Stimulated activated naive B cell treated with anti-CD40 and anti-IgM and Interleukin-4, amounts not matched to agents 10 μg/mL and 1 μg/mL and 100 μg/mL, for 72 hours (primary cell): Measurements from ENCODE around the gene RCC1.
"Not testable (repeated sequence)": the region's sequence is repeated elsewhere in the genome, so short reads cannot be mapped to it uniquely, and the experiment has no call there.

Experiments
- ATAC-seq, 2 donors: fragments of 150-1000 bp; cut with Tn5 transposase; replicated peaks; 2 replicates each; pipeline ENCODE4 v1.10.0; 2021; ENCODE audit warnings: moderate library complexity in 1 of 2
- DNase-seq: peaks from one replicate; pipeline ENCODE4 v3.0.0; 2021
- H3K27ac Mint-ChIP-seq: one replicate; pipeline ENCODE4 v1.8.0; 2022; ENCODE audit warnings: mild to moderate bottlenecking, mixed read lengths
- H3K27me3 Mint-ChIP-seq, 2 donors: one replicate each; pipeline ENCODE4 v1.8.0; 2022; ENCODE audit warnings: mixed read lengths in 2 of 2
- H3K36me3 Mint-ChIP-seq, 2 donors: one replicate each; pipeline ENCODE4 v1.8.0; 2022; ENCODE audit warnings: mixed read lengths in 2 of 2, mild to moderate bottlenecking in 1 of 2
- H3K4me1 Mint-ChIP-seq, 2 donors: one replicate each; pipeline ENCODE4 v1.8.0; 2022; ENCODE audit warnings: mixed read lengths in 2 of 2, mild to moderate bottlenecking in 1 of 2
- H3K4me3 Mint-ChIP-seq, 2 donors: one replicate each; pipeline ENCODE4 v1.8.0; 2022; ENCODE audit warnings: mild to moderate bottlenecking in 2 of 2, mixed read lengths in 2 of 2, moderate library complexity in 1 of 2
- H3K9me3 Mint-ChIP-seq, 2 donors: one replicate each; pipeline ENCODE4 v1.8.0; 2022; ENCODE audit warnings: mixed read lengths in 2 of 2, mild to moderate bottlenecking in 1 of 2

RCC1 gene

DNA sequence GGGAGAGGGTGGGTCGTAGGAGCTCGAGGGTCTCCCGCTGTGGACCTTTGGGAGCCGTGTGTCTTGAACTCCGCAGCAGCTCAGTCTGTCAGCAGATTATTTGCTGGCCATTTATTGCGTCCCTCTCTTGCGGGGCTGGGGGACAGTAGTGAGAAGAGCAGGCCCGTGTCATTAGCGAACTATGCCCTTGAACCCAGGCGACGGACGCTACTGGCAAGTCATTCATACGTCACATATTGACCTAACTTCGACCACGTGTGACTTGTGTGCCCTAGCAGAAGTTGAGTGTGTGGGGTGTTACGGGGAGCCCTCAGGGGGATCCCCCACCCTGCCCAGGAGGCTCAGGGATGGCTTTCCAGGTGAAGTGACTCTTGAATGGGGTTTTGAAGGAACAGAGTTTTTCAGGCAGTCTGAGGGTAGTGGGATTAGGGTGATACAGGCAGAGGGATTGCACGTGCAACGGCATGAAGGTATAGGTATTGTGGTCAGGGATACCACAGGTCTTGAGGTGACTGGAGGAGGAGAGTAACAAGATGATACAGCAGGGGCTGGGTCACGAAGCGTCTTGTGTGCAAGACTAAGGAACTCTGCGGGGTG lies 13.0 kb downstream of the RCC1 start:
- no peaks in the 10 kb centered on the region for H3K9me3 Mint-ChIP-seq
- H3K27ac Mint-ChIP-seq: peak overlapping the region; percentile 68
- H3K4me3 Mint-ChIP-seq: peak overlapping the region; percentile 88 to 99
- peaks cover 40% of the 10 kb centered on the region in 2 donors for H3K36me3 Mint-ChIP-seq
- ATAC-seq: peak; percentile 51 to 54
- no peaks in the 10 kb centered on the region for H3K27me3 Mint-ChIP-seq
- DNase-seq: no peak
- peaks cover 21 to 51% of the 10 kb centered on the region in 2 donors for H3K4me1 Mint-ChIP-seq

DNA sequence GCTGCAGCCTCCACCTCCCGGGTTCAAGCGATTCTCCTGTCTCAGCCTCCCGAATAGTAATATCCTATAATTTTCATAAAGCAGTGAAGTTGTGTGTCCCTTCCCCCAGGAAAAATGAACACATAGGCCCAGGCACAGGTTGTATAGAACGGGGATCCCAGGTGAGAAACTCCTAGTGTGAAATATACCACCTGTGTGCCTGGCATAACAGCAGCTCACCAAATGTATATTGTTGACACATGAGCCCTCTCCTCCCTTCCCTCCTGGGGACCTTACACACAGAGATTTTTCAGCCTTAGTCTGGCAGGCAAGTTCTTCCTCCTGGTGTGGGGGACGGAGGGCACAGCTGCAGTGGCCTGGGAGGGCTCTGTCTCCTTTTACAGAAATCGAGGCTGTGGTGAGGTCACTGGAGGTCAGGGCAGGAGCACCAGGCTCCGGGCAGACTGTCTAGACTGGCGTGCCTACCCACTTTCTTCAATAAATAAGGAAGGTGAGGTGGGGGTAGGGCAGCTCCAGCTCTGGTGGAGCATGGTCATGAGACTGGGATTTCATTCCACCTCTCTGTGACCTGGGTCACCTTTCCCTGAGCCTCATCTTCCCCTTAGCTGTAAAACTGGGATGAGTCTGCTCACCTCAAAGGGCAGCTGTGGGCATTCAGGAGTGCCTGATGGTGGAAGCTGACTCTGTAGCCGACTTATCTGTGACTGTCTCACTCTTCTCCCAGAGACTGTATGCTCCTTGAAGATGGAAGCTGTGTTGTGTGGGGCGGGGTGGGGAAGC lies 14.3 kb downstream of the RCC1 start:
- peaks cover 21 to 46% of the 10 kb centered on the region in 2 donors for H3K4me1 Mint-ChIP-seq
- H3K4me3 Mint-ChIP-seq: peak overlapping the region in 1 of 2 donors; percentile 30
- peak overlapping the region; percentile 43 for H3K27ac Mint-ChIP-seq
- ATAC-seq (no peak), DNase-seq (no peak)
- no peaks in the 10 kb centered on the region for H3K27me3 Mint-ChIP-seq
- H3K9me3 Mint-ChIP-seq: no peaks in the 10 kb centered on the region
- peaks cover 38 to 43% of the 10 kb centered on the region in 2 donors for H3K36me3 Mint-ChIP-seq

DNA sequence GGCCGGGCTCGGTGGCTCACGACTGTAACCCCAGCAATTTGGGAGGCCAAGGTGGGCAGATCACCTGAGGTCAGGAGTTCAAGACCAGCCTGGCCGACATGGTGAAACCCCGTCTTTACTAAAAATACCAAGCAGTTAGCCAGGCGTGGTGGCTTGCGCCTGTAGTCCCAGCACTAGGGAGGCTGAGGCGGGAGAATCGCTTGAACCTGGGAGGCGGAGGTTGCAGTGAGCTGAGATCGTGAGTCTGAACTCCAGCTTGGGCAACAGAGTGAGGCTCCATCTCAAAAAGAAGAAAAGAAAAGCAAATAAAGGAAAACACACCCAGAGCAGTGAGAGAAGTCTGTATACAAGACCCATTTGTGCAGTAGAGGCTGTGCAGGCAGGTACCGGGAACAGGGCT lies 15.0 kb downstream of the RCC1 start:
- Mint-ChIP-seq H3K4me1 (peaks cover 21 to 45% of the 10 kb centered on the region in 2 donors), H3K36me3 (peaks cover 36 to 42% of the 10 kb centered on the region in 2 donors), H3K4me3 (peak overlapping the region in 1 of 2 donors; percentile 32)
- not testable (repeated sequence) for H3K9me3 Mint-ChIP-seq, ATAC-seq, DNase-seq, H3K27ac Mint-ChIP-seq, H3K27me3 Mint-ChIP-seq

DNA sequence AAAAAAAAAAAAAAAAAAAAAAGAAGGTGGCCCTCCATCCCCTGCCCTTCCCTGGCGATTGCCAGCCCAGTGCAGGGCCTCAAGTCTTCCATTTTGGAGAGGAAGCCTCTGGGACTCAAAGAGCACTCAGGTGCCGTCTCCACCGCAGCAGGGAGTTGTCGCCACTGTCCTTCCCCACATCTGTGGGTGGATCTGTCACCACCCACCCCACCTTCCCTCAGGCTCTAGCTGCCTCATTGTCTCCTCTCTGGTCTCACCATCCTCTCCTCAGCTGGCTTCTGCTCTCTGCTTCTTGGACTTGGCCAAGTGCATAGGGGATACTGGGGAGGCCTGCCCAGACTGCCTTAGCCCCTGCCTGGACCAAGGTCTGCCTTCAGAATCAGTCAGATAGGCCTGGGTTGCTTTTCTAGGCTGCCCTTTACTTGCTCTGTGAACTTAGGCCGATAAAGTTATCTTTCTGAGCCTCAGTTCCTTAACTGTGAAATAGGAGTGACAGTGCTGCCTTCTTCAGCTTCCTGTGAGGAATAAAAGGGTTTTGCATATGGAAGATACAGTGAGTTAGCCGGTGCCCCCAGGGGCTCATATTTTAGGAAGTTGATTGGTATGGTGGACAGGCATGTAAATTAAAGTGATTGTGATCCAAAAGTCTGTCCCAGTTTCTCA lies 15.8 kb downstream of the RCC1 start:
- Mint-ChIP-seq H3K9me3 (no peaks in the 10 kb centered on the region), H3K4me1 (peaks cover 21 to 45% of the 10 kb centered on the region in 2 donors), H3K27me3 (no peaks in the 10 kb centered on the region), H3K36me3 (peaks cover 42 to 45% of the 10 kb centered on the region in 2 donors), H3K27ac (peak overlapping the region; percentile 14), H3K4me3 (no peak overlapping the region)
- DNase-seq (no peak), ATAC-seq (no peak)

DNA sequence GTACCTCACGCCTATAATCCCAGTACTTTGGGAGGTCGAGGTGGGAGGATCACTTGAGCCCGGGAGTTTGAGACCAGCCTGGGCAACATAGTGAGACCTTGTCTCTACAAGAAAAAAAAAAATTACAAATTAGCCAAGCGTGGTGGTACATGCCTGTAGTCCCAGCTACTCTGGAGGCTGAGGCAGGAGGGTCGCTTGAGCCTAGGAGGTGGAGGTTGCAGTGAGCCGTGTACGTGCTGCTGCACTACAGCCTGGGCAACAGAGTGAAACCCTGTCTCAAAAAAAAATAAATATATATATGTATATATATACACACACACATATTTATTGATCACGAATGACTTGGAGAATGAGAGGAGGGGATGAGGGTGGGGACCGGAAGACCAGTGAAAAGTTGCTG lies 16.7 kb downstream of the RCC1 start:
- H3K9me3 Mint-ChIP-seq, H3K27ac Mint-ChIP-seq, ATAC-seq, DNase-seq, H3K27me3 Mint-ChIP-seq, H3K4me3 Mint-ChIP-seq: not testable (repeated sequence)
- Mint-ChIP-seq H3K36me3 (peaks cover 44 to 45% of the 10 kb centered on the region in 2 donors), H3K4me1 (peaks cover 17 to 41% of the 10 kb centered on the region in 2 donors)

DNA sequence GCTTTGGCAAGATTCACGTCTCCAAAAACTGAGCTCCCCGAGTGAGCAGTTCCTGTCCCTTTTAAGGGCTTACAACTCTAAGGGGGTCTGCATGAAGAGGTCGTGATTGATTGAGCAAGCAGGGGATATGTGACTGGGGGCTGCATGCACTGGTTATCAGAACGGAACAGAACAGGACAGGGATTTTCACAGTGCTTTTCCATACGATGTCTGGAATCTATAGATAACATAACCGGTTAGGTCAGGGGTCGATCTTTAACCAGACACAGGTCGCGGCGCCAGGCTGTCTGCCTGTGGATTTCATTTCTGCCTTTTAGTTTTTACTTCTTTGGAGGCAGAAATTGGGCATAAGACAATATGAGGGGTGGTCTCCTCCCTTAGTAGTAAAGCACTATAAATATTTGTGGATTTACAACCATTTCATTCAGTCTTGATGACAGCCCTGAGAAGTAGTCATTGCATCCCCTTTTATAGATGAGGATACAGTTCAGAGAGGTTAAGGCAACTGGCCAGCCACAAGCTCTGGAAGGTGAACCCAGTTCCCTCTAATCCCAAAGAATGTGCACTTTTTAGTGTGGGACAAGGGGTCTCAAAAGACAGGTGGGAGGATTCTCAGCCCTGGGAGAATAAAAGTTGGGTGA lies 19.3 kb downstream of the RCC1 start:
- not testable (repeated sequence) for DNase-seq, H3K4me3 Mint-ChIP-seq, ATAC-seq, H3K9me3 Mint-ChIP-seq, H3K27ac Mint-ChIP-seq, H3K27me3 Mint-ChIP-seq
- Mint-ChIP-seq H3K4me1 (peaks cover 8 to 21% of the 10 kb centered on the region in 2 donors), H3K36me3 (peaks cover 39 to 46% of the 10 kb centered on the region in 2 donors)

DNA sequence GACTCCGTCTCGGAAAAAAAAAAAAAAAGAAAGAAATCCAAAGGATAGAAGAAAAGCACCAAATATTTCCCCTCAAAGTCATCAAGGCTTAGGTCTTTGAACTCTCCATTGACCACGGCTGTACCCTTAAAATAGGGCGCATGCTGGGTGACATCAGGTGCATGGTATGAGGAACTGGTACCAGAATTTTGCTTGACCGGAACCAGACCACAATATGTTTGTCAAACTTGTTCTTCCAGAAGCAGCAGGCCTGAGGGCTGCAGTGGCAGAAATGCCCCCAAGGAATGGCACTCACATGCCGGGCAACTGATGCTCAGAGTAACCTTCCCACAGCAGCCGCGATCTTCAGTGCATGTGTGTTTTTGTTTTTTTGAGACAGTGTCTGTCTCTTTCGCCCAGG lies 21.0 kb downstream of the RCC1 start:
- H3K27ac Mint-ChIP-seq: no peak overlapping the region
- H3K27me3 Mint-ChIP-seq: no peaks in the 10 kb centered on the region
- peaks cover 4 to 5% of the 10 kb centered on the region in 2 donors for H3K4me1 Mint-ChIP-seq
- H3K36me3 Mint-ChIP-seq: peaks cover 37 to 42% of the 10 kb centered on the region in 2 donors
- H3K9me3 Mint-ChIP-seq: no peaks in the 10 kb centered on the region
- no peak overlapping the region for H3K4me3 Mint-ChIP-seq
- ATAC-seq (no peak), DNase-seq (no peak)

DNA sequence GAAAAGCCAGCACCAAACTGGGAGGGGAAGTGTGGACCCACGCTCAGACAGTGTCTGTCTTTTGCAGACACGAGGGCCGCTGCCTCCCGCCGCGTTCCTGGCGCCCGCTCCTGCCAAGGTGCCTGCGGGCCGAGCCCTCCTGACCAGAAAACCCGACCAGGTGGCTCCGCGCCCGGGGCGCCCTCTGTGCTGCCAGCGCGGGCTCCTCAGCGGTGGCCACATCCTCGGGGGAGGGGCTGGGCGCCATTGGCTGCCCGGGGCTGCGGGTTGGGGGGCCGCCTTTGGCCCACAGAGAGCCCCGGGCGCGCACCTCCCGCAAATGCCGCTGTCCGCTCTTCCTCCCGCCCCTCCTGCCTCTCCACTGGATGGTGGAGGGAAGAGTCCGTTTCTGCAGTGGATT lies 24.6 kb downstream of the RCC1 start:
- H3K4me3 Mint-ChIP-seq: no peak overlapping the region
- H3K9me3 Mint-ChIP-seq: no peaks in the 10 kb centered on the region
- H3K27ac Mint-ChIP-seq: no peak overlapping the region
- no peak for DNase-seq
- no peaks in the 10 kb centered on the region for H3K27me3 Mint-ChIP-seq
- H3K36me3 Mint-ChIP-seq: peaks cover 36 to 40% of the 10 kb centered on the region in 2 donors
- H3K4me1 Mint-ChIP-seq: peaks cover 4 to 5% of the 10 kb centered on the region in 2 donors
- no peak for ATAC-seq

DNA sequence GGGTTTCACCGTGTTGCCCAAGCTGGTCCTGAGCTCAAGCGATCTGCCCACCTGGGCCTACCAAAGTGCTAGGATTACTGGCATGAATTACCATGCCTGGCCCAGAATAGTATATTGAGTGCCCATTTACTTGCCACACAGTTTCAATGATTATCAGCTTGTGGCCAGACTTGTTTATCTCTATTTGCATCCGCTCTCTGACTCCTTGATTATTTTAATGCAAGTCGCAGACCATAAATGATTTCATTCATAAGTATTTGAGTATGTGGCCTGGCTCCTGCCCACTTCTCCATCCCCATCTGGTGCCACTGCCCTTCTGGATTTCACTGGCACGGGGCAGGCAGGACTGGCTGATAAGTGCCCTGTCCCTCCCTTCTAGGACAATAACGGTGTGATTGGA lies 28.8 kb downstream of the RCC1 start:
- Mint-ChIP-seq H3K27me3 (no peaks in the 10 kb centered on the region), H3K4me1 (peaks cover 4 to 5% of the 10 kb centered on the region in 2 donors), H3K36me3 (peaks cover 45 to 57% of the 10 kb centered on the region in 2 donors), H3K27ac (no peak overlapping the region), H3K9me3 (no peaks in the 10 kb centered on the region), H3K4me3 (no peak overlapping the region)
- DNase-seq: no peak
- ATAC-seq: no peak

DNA sequence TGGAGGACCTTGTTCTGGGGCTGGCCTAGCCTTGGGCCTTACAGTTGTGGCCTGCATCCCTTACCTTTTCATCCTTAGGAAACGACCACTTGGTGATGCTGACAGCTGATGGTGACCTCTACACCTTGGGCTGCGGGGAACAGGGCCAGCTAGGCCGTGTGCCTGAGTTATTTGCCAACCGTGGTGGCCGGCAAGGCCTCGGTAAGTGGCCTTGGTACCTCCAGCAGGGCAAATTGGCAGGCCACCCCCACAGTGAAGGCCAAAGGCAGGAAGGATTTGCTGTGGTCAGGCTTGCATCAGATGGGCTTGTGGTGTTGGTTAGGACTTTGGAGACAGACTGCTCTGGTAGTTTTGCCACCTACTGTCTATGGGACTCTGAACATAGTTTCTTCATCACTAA lies 29.3 kb downstream of the RCC1 start:
- Mint-ChIP-seq H3K27ac (no peak overlapping the region), H3K9me3 (no peaks in the 10 kb centered on the region), H3K4me1 (peaks cover 4 to 5% of the 10 kb centered on the region in 2 donors), H3K4me3 (no peak overlapping the region), H3K27me3 (no peaks in the 10 kb centered on the region), H3K36me3 (peaks cover 45 to 54% of the 10 kb centered on the region in 2 donors)
- DNase-seq (no peak), ATAC-seq (no peak)

DNA sequence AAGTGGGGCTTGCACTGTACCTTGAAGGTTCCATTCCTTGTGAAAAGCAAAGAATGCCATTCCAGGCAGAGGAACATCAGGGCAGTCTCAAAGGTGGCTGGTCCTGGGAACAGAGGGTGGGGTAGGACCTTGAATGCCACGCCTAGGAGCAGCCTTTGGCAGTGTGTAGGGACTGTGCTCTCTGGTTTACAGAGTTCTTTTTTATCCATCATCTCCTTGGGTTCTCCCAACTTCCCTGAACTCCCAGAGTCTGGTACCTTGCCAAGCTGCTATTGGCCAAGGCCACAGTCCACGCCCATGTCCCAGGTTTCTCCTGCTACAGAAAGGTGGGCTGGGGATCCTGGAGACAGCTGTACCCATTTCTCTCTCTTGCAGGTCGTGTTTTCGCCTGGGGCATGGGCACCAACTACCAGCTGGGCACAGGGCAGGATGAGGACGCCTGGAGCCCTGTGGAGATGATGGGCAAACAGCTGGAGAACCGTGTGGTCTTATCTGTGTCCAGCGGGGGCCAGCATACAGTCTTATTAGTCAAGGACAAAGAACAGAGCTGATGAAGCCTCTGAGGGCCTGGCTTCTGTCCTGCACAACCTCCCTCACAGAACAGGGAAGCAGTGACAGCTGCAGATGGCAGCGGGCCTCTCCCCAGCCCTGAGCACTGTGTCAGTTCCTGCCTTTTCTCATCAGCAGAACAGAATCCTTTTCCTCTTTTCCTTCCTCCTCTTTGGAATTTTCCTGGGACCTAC lies 31.8 kb downstream of the RCC1 start:
- H3K36me3 Mint-ChIP-seq: peaks cover 29 to 39% of the 10 kb centered on the region in 2 donors
- DNase-seq (no peak), ATAC-seq (no peak)
- no peak overlapping the region for H3K4me3 Mint-ChIP-seq
- peak overlapping the region; percentile 31 for H3K27ac Mint-ChIP-seq
- no peaks in the 10 kb centered on the region for H3K9me3 Mint-ChIP-seq
- H3K4me1 Mint-ChIP-seq: peaks cover 0 to under 1% of the 10 kb centered on the region in 2 donors
- H3K27me3 Mint-ChIP-seq: no peaks in the 10 kb centered on the region

DNA sequence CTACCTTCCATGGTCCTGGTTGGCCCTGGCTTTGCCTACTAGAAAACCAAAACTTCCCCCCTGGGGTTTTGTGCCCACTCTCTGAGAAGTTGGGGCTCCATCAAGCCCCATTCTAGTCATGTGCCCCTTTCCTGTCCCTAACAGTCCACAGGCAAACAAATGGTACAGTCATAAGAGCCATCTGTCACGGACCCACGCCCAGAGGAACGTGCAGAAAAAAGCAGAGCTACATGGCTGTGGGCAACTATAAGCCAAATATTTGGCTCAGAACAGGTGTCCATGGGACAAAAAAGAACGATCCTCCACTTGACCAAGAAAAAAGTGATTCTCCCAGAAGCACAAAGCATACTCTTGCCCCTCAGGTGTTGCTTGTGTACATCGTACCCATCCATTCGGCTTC lies 32.4 kb downstream of the RCC1 start:
- ATAC-seq (no peak), DNase-seq (no peak)
- H3K27me3 Mint-ChIP-seq: no peaks in the 10 kb centered on the region
- peaks cover 28 to 38% of the 10 kb centered on the region in 2 donors for H3K36me3 Mint-ChIP-seq
- no peak overlapping the region for H3K4me3 Mint-ChIP-seq
- H3K27ac Mint-ChIP-seq: no peak overlapping the region
- H3K4me1 Mint-ChIP-seq: no peaks in the 10 kb centered on the region
- no peaks in the 10 kb centered on the region for H3K9me3 Mint-ChIP-seq

DNA sequence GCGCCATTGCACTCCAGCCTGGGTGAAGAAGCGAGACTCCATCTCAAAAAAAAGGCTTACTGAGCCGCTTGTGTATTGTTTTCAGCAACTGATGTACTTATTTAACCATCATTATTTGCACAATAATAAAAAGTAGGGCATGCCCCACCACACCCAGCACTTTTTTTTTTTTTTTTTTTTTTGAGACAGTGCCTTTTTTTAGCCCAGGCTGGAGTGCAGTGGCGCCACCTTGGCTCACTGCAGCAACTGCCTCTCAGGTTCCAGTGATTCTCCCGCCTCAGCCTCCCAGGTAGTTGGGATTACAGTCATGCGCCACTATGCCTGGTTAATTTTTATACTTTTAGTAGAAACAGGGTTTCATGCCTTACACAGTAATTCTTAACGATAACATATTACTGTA lies 34.8 kb downstream of the RCC1 start:
- ATAC-seq (no peak), DNase-seq (no peak)
- Mint-ChIP-seq H3K4me3 (no peak overlapping the region), H3K36me3 (peaks cover 14 to 27% of the 10 kb centered on the region in 2 donors), H3K27ac (no peak overlapping the region), H3K9me3 (no peaks in the 10 kb centered on the region), H3K27me3 (no peaks in the 10 kb centered on the region), H3K4me1 (no peaks in the 10 kb centered on the region)
